AG08395 (cell line): Measurements from ENCODE around the gene PDCD11.
A peak's percentile ranks its signal among the peaks of the same experiment; 100 is the strongest.
"Not testable (repeated sequence)": the region's sequence is repeated elsewhere in the genome, so short reads cannot be mapped to it uniquely, and the experiment has no call there.

Experiments
- DNase-seq: peaks from one replicate; pipeline ENCODE4 v3.0.0; 2012; ENCODE audit warnings: mixed read lengths, low spot score

The PDCD11 gene

GRCh38 chr10:103396067-103396788 is at the start of gene PDCD11, which contains the start of gene ATP5MK:
TSS of gene PDCD11 (plus strand) at chr10:103396626. CDS start at chr10:103398427, 1,801 bp downstream.
TSS of gene ATP5MK (minus strand) at chr10:103396475. CDS start at chr10:103392457, 4,018 bp downstream.
- DNase-seq, result peak; percentile 99

GRCh38 chr10:103350175-103350516 is 46.3 kb upstream of the PDCD11 start:
- no peak for DNase-seq

GRCh38 chr10:103350517-103351260 is 45.7 kb upstream of the PDCD11 start, which contains the start of gene PCGF6:
TSS of gene PCGF6 (minus strand) at chr10:103351140. CDS start at chr10:103351066, 74 bp downstream.
- DNase-seq, result peak; percentile 96

- no peak for DNase-seq
Measured at GRCh38 chr10:103353281-103353680, 43.1 kb upstream of the PDCD11 start.

GRCh38 chr10:103354567-103354966 is 41.9 kb upstream of the PDCD11 start:
- not testable (repeated sequence) for DNase-seq

- no peak for DNase-seq
Measured at GRCh38 chr10:103355906-103356599, 40.4 kb upstream of the PDCD11 start.

- not testable (repeated sequence) for DNase-seq
Measured at GRCh38 chr10:103359493-103359892, 36.9 kb upstream of the PDCD11 start.

GRCh38 chr10:103360791-103361190 is 35.6 kb upstream of the PDCD11 start:
- not testable (repeated sequence) for DNase-seq

GRCh38 chr10:103367379-103367781 is 29.0 kb upstream of the PDCD11 start:
- no peak for DNase-seq

GRCh38 chr10:103367782-103368518 is 28.5 kb upstream of the PDCD11 start, which contains the start of gene TAF5:
TSS of gene TAF5 (plus strand) at chr10:103367976. CDS start at chr10:103367990, 14 bp downstream.
- peak; percentile 95 for DNase-seq

GRCh38 chr10:103373544-103373943 is 22.9 kb upstream of the PDCD11 start:
- DNase-seq, result no peak

- no peak for DNase-seq
Measured at GRCh38 chr10:103374263-103374662, 22.2 kb upstream of the PDCD11 start.

- DNase-seq, result no peak
Measured at GRCh38 chr10:103382769-103383168, 13.7 kb upstream of the PDCD11 start.

GRCh38 chr10:103394180-103394579 is 2.2 kb upstream of the PDCD11 start:
- no peak for DNase-seq

GRCh38 chr10:103395754-103396066 is 716 bp upstream of the PDCD11 start:
- DNase-seq, result peak; percentile 26

GRCh38 chr10:103396789-103397087 is 312 bp downstream of the PDCD11 start:
- DNase-seq, result no peak

GRCh38 chr10:103397191-103397825 is 882 bp downstream of the PDCD11 start:
- DNase-seq, result no peak

GRCh38 chr10:103413564-103413963 is 17.1 kb downstream of the PDCD11 start:
- DNase-seq, result no peak

GRCh38 chr10:103415581-103415980 is 19.2 kb downstream of the PDCD11 start:
- no peak for DNase-seq

- peak; percentile 73 for DNase-seq
Measured at GRCh38 chr10:103416436-103417147, 20.2 kb downstream of the PDCD11 start.

GRCh38 chr10:103417148-103417469 is 20.7 kb downstream of the PDCD11 start:
- not testable (repeated sequence) for DNase-seq
